H1 (cell line): ENCODE measurements around the gene MAPK9. TPM values are rescaled to one million over a fixed set of nuclear protein-coding genes. Genes with fewer than 3 reads are reported as not detected.

ENCODE experiments used
- ATF2 ChIP-seq: IDR thresholded peaks from 2 replicates; pipeline ENCODE4 v1.6.1; 2012; ENCODE audit warnings: low read length, inconsistent platforms
- CEBPB ChIP-seq: IDR thresholded peaks from 2 replicates; pipeline ENCODE4 v1.6.1; 2012; ENCODE audit warnings: low read depth, low read length
- CHD1 ChIP-seq: IDR thresholded peaks from 2 replicates; pipeline ENCODE4 v1.6.1; 2012; ENCODE audit warnings: low read depth, low read length, improper control_type of control experiment
- CHD2 ChIP-seq: IDR thresholded peaks from 2 replicates; pipeline ENCODE4 v1.6.1; 2012; ENCODE audit warnings: low read length, improper control_type of control experiment
- EZH2 ChIP-seq: fragments of 200-600 bp; sonication (generic); IDR thresholded peaks from 2 replicates; pipeline ENCODE4 v1.7.1; 2012; ENCODE audit warnings: low read depth, mild to moderate bottlenecking, moderate library complexity, low read length, inconsistent platforms; ENCODE audit not compliant: severe bottlenecking
- GTF2F1 ChIP-seq: IDR thresholded peaks from 2 replicates; pipeline ENCODE4 v1.6.1; 2012; ENCODE audit warnings: low read depth, low read length, improper control_type of control experiment, borderline replicate concordance
- HDAC2 ChIP-seq, 2 experiments: fragments of 300-600 bp in 1 of 2; sonication (generic) in 1 of 2; IDR thresholded peaks; 2 replicates each; pipeline ENCODE4 v1.6.1; 2011 to 2012; ENCODE audit warnings: low read depth in 2 of 2, low read length in 2 of 2, mild to moderate bottlenecking in 2 of 2, moderate library complexity in 2 of 2, borderline replicate concordance in 1 of 2, inconsistent platforms in 1 of 2
- HDAC6 ChIP-seq: IDR thresholded peaks from one replicate; pipeline ENCODE4 v1.7.1; 2012; ENCODE audit warnings: low read depth, mild to moderate bottlenecking, inconsistent platforms, low read length, moderate library complexity
- MAFK ChIP-seq: IDR thresholded peaks from 2 replicates; pipeline ENCODE4 v1.6.1; 2012; ENCODE audit warnings: low read depth, mild to moderate bottlenecking, improper control_type of control experiment, low read length
- MAX ChIP-seq: IDR thresholded peaks from 2 replicates; pipeline ENCODE4 v1.6.1; 2012; ENCODE audit warnings: inconsistent platforms
- PHF8 ChIP-seq: fragments of 200-600 bp; sonication (generic); conservative IDR thresholded peaks from 2 replicates; pipeline ENCODE4 v1.7.1; 2012; ENCODE audit warnings: low read depth, mild to moderate bottlenecking, inconsistent platforms, low read length, moderate library complexity
- POU5F1 ChIP-seq: IDR thresholded peaks from 2 replicates; pipeline ENCODE4 v1.6.1; 2011; ENCODE audit warnings: low read depth, mild to moderate bottlenecking, low read length, moderate library complexity
- RAD21 ChIP-seq, 2 experiments: IDR thresholded peaks in 1 of 2; conservative IDR thresholded peaks in 1 of 2; 2 replicates each; pipeline ENCODE4 v1.6.1; 2011; ENCODE audit warnings: low read depth in 2 of 2, low read length in 2 of 2, improper control_type of control experiment in 1 of 2, inconsistent platforms in 1 of 2, mild to moderate bottlenecking in 1 of 2, moderate library complexity in 1 of 2
- RBBP5 ChIP-seq: IDR thresholded peaks from 2 replicates; pipeline ENCODE4 v1.7.1; 2012; ENCODE audit warnings: low read depth, mild to moderate bottlenecking, inconsistent platforms, low read length, moderate library complexity, borderline replicate concordance
- RXRA ChIP-seq: IDR thresholded peaks from 2 replicates; pipeline ENCODE4 v1.6.1; 2011; ENCODE audit warnings: low read depth, mild to moderate bottlenecking, low read length, moderate library complexity; ENCODE audit not compliant: insufficient read depth
- TBP ChIP-seq: IDR thresholded peaks from 2 replicates; pipeline ENCODE4 v1.6.1; 2011; ENCODE audit warnings: low read depth, low read length, improper control_type of control experiment
- YY1 ChIP-seq: IDR thresholded peaks from 2 replicates; pipeline ENCODE4 v1.6.1; 2011; ENCODE audit warnings: low read depth, mild to moderate bottlenecking, low read length
- polyA plus RNA-seq, 7 experiments: library from polyadenylated mRNA; depleted of rRNA in 3 of 7; stranded (reverse) in 5 of 7; unstranded in 2 of 7; fragments of >200 nt in 5 of 7; fragments of 200-250 nt in 2 of 7; gene quantifications; 1 replicate in 5 of 7; 2 replicates in 1 of 7; 4 replicates in 1 of 7; pipeline versions ENCODE4 v1.2.1 to v1.2.3, GENCODE V29; 2011 to 2013; ENCODE audit warnings: missing spikeins in 2 of 7, mixed read lengths in 2 of 7
- total RNA-seq: library from RNA; stranded (reverse); fragmentation: NEBNext Ultra II Directional; extraction: Animal tissue kit (Norgen Biotek cat#: 25700); gene quantifications from 2 replicates; pipeline ENCODE4 v1.2.1, GENCODE V29; 2021
- TF ChIP-seq, protein P1 (sequence below), 3 experiments: IDR thresholded peaks; 1 replicate in 2 of 3; 2 replicates in 1 of 3; pipeline versions ENCODE4 v1.5.1 to v1.6.1; 2011; ENCODE audit warnings: low read length in 3 of 3, mild to moderate bottlenecking in 3 of 3, inconsistent platforms in 2 of 3, low read depth in 1 of 3, moderate library complexity in 1 of 3; ENCODE audit not compliant: insufficient read depth in 1 of 3; ENCODE audit errors: control extremely low read depth in 1 of 3

MAPK9 gene
- total and polyA plus RNA-seq, 2 of the 8 experiments (the other 6 are each of a cell fraction or from before 2014, with no cell fraction given): 22.3 to 43.7 TPM

DNA sequence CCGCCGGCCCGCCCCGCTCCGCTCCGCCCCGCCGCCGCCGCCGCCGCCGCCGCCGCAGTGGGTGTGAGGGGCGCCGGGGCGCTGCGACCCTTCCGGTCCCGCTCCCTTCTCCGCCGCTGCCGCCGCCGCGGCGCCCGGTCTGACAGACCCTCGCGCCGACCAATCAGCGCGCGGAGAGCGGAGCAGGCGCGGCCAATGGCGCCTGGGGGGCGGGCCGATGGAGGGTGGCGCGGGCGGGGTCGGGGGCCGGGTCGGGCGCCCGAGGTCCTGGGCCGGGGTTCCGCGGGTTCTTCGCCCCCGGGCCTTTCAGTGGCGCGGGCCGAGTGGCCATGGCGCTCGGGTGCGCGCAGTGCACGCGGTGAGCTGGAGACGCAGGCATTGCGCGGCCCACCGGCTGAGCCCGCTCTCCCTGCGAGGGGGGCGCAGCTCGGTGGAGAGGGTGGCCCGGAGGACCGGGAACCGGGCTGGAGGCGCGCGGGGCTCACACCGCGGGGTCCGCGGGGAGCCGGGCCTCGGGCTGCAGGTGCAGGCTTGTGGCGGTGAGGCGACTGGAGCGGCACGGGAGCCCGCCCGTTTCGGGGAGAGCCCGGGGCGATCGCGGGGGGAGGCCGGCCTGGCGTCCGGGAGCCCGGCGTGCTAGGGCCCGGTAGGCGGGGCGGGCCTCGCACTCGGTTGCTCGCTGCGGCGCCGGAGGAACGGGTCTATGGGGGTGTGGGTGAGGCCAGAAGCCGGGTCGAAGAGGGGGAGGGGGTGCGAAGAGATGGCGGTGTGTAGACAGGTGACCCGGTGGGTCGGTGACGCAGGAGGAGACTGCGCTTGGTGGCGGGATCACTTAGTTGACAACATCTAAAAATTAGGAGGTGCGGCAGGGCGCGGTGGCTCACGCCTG lies at the start of gene MAPK9 (continued):
- TF ChIP-seq, protein P1, sequence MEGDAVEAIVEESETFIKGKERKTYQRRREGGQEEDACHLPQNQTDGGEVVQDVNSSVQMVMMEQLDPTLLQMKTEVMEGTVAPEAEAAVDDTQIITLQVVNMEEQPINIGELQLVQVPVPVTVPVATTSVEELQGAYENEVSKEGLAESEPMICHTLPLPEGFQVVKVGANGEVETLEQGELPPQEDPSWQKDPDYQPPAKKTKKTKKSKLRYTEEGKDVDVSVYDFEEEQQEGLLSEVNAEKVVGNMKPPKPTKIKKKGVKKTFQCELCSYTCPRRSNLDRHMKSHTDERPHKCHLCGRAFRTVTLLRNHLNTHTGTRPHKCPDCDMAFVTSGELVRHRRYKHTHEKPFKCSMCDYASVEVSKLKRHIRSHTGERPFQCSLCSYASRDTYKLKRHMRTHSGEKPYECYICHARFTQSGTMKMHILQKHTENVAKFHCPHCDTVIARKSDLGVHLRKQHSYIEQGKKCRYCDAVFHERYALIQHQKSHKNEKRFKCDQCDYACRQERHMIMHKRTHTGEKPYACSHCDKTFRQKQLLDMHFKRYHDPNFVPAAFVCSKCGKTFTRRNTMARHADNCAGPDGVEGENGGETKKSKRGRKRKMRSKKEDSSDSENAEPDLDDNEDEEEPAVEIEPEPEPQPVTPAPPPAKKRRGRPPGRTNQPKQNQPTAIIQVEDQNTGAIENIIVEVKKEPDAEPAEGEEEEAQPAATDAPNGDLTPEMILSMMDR (IDR thresholded peaks at IDR 0.05; ENCODE audit: control extremely low read depth in 1 of 3, insufficient read depth in 1 of 3, low read depth in 1 of 3, low read length in 3 of 3): no peak
- TF ChIP-seq CHD1 (no peak), PHF8 (peak; percentile 89), EZH2 (no peak), HDAC6 (no peak), TBP (no peak), HDAC2 (IDR thresholded peaks at IDR 0.05; ENCODE audit: borderline replicate concordance in 1 of 2, low read depth in 2 of 2, low read length in 2 of 2) (no peak; a peak in 1 of 4 replicates), GTF2F1 (no peak), RBBP5 (no peak), YY1 (no peak), CHD2 (peak; percentile 85), RAD21 (IDR thresholded peaks at IDR 0.05 in 1 of 2, conservative IDR thresholded peaks at IDR 0.05 in 1 of 2; ENCODE audit: low read depth in 2 of 2, low read length in 2 of 2) (no peak), ATF2 (no peak), CEBPB (no peak), MAFK (no peak), POU5F1 (no peak), RXRA (no peak), MAX (peak; percentile 9)
